Measurements from ENCODE around the gene SLC22A5. TPM values are rescaled to one million over a fixed set of nuclear protein-coding genes. Genes with fewer than 3 reads are reported as not detected.

The SLC22A5 gene
- total and polyA plus RNA-seq, 2 of the 8 experiments (the other 6 are each of a cell fraction or from before 2014, with no cell fraction given), result 4.0 to 9.0 TPM

GRCh38 chr5:132428484-132429462 is 59.3 kb downstream of the SLC22A5 start:
- no peaks in the 10 kb centered on the region; a peak in 1 of 7 replicates for H3K27me3 ChIP-seq (replicated peaks in 1 of 4; ENCODE audit: control insufficient read depth in 3 of 4, extremely low read depth in 1 of 4, insufficient read depth in 3 of 4, low read length in 3 of 4)
- H3K79me1 ChIP-seq (ENCODE audit: low read depth, low read length), result no peaks in the 10 kb centered on the region
- ChIA-PET POLR2A (ENCODE audit: partially characterized antibody) (interaction anchor here (0.6 to 6.5 kb wide), 5 partner anchors 35 to 167 kb away, joined by 3 to 49 read pairs (median 3); partner anchors contain the start of gene IRF1), CTCF (ENCODE audit: partially characterized antibody) (interaction anchor here (0.8 to 11.7 kb wide), 15 partner anchors 8 to 321 kb away, joined by 3 to 201 read pairs (median 4); partner anchors contain the start of gene IRF1)
- H2BK5ac ChIP-seq (ENCODE audit: low read depth, low read length), result no peak overlapping the region
- H2BK15ac ChIP-seq (ENCODE audit: low read length), result no peak overlapping the region
- no peak overlapping the region for H3K4ac ChIP-seq (replicated peaks; ENCODE audit: insufficient read length, low read depth, low read length)
- H2AK5ac ChIP-seq (ENCODE audit: low read depth, low read length), result no peak overlapping the region
- H2AFZ ChIP-seq (ENCODE audit: low read length), result no peak overlapping the region
- no peak overlapping the region for H3K18ac ChIP-seq (ENCODE audit: extremely low read depth, low read length)
- H4K8ac ChIP-seq (ENCODE audit: extremely low read depth, insufficient read depth, low read length), result no peak overlapping the region
- no peak overlapping the region; the same call in 1 of the 2 replicates for H2BK12ac ChIP-seq (ENCODE audit: low read depth, low read length)
- no peak overlapping the region for H3K9ac ChIP-seq (replicated peaks in 1 of 4; ENCODE audit: extremely low read depth in 1 of 4, low read depth in 3 of 4, low read length in 3 of 4)
- H3K23me2 ChIP-seq (ENCODE audit: low read depth, low read length), result no peaks in the 10 kb centered on the region
- WGBS, 2 experiments (ENCODE audit: extremely low coverage in 1 of 2, insufficient coverage in 1 of 2, insufficient read length in 1 of 2, insufficient replicate concordance in 2 of 2, low coverage in 1 of 2, low lambda C conversion rate in 2 of 2, missing lambda C conversion rate in 1 of 2), result 94% methylated on average over 9 of the region's 9 CpGs; no CpG with 5 or more reads in 1 of the 2 experiments
- peaks cover 0 to 9% (median 5%) of the 10 kb centered on the region in 4 experiments; a peak in 5 of 7 replicates for H3K4me1 ChIP-seq (replicated peaks in 1 of 4; ENCODE audit: control insufficient read depth in 3 of 4, insufficient read depth in 4 of 4, low read length in 3 of 4)
- peak in 1 of 2 experiments; percentile 14 for DNase-seq (ENCODE audit: low read depth in 1 of 2, low spot score in 2 of 2)
- no peaks in the 10 kb centered on the region for H3K79me2 ChIP-seq (ENCODE audit: control insufficient read depth in 1 of 2, insufficient read depth in 2 of 2, low read length in 2 of 2)
- no peaks in the 10 kb centered on the region for H3K9me3 ChIP-seq (ENCODE audit: insufficient read depth in 2 of 2, low read depth in 1 of 2, low read length in 1 of 2)
- peaks cover 0 to 2% of the 10 kb centered on the region in 2 experiments for H4K20me1 ChIP-seq (replicated peaks in 1 of 2; ENCODE audit: control insufficient read depth in 1 of 2, insufficient read depth in 2 of 2, low read length in 2 of 2)
- no peak overlapping the region for H3K14ac ChIP-seq (ENCODE audit: insufficient read length)
- H3K23ac ChIP-seq (ENCODE audit: insufficient read length), result no peak overlapping the region
- no peak overlapping the region for H4K91ac ChIP-seq (replicated peaks; ENCODE audit: insufficient read length, low read length)
- no peak for TF ChIP-seq CTBP2 (IDR thresholded peaks at IDR 0.05; ENCODE audit: borderline replicate concordance, insufficient read depth, insufficient read length, low read length)
- TF ChIP-seq ATF3 (IDR thresholded peaks at IDR 0.05; ENCODE audit: insufficient read depth, low read depth, low read length), result no peak
- TF ChIP-seq ZNF274 (IDR thresholded peaks at IDR 0.05; ENCODE audit: borderline replicate concordance, extremely low read depth, low read length), result no peak
- TF ChIP-seq GABPA (IDR thresholded peaks at IDR 0.05; ENCODE audit: borderline replicate concordance, insufficient read depth, low read length), result no peak
- TF ChIP-seq RAD21 (IDR thresholded peaks at IDR 0.05 in 1 of 2, conservative IDR thresholded peaks at IDR 0.05 in 1 of 2; ENCODE audit: low read depth in 2 of 2, low read length in 2 of 2), result no peak
- no peak for TF ChIP-seq CBX5 (IDR thresholded peaks at IDR 0.05; ENCODE audit: low read depth, low read length)
- no peak for TF ChIP-seq GTF2F1 (IDR thresholded peaks at IDR 0.05; ENCODE audit: borderline replicate concordance, low read depth, low read length)
- no peak for TF ChIP-seq SUZ12 (IDR thresholded peaks at IDR 0.05; ENCODE audit: low read length)
- TF ChIP-seq TEAD4 (IDR thresholded peaks at IDR 0.05; ENCODE audit: low read depth, low read length), result no peak
- no peak overlapping the region for H3K4me3 ChIP-seq (ENCODE audit: extremely low read depth in 1 of 4, insufficient read depth in 2 of 4, low read depth in 3 of 4, low read length in 4 of 4)
- H3K56ac ChIP-seq (replicated peaks; ENCODE audit: insufficient read length, low read depth, low read length), result no peak overlapping the region
- no peak overlapping the region for H4K5ac ChIP-seq (ENCODE audit: insufficient read length, low read depth, low read length)
- no peak overlapping the region for H2BK120ac ChIP-seq (replicated peaks; ENCODE audit: low read depth, low read length)
- FAIRE-seq, result no peak
- H3K4me2 ChIP-seq (ENCODE audit: insufficient read depth in 1 of 2, low read depth in 2 of 2, low read length in 2 of 2), result no peak overlapping the region
- peak overlapping the region; percentile 21; the same call in 1 of the 2 replicates for H2BK20ac ChIP-seq (ENCODE audit: low read length)
- H3K36me3 ChIP-seq (ENCODE audit: control insufficient read depth in 2 of 4, insufficient read depth in 4 of 4, low read length in 3 of 4), result no peaks in the 10 kb centered on the region
- H3K27ac ChIP-seq (ENCODE audit: low read depth, low read length), result no peak overlapping the region

All from H1 (cell line).